KMS-11 (cell line): Measurements from ENCODE around the gene STT3B.

ENCODE experiments used
- H2AFZ ChIP-seq: fragments of 200-600 bp; sonication (generic); 2 replicates; pipeline ENCODE4 v1.6.1; 2016; ENCODE audit warnings: antibody characterized with exemption, mixed run types, low read depth
- H3K27ac ChIP-seq: fragments of 200-600 bp; sonication (generic); 2 replicates; pipeline ENCODE4 v1.6.1; 2016; ENCODE audit warnings: mild to moderate bottlenecking, mixed run types
- H3K27me3 ChIP-seq: fragments of 200-600 bp; sonication (generic); 2 replicates; pipeline ENCODE4 v1.6.1; 2017; ENCODE audit warnings: mild to moderate bottlenecking, low read depth, mixed run types, moderate library complexity; ENCODE audit not compliant: insufficient read depth
- H3K36me3 ChIP-seq: fragments of 200-600 bp; sonication (generic); 2 replicates; pipeline ENCODE4 v1.6.1; 2017; ENCODE audit warnings: mild to moderate bottlenecking, mixed run types; ENCODE audit not compliant: insufficient read depth
- H3K4me1 ChIP-seq: fragments of 200-600 bp; sonication (generic); 2 replicates; pipeline ENCODE4 v1.6.1; 2016; ENCODE audit warnings: mild to moderate bottlenecking, low read depth, mixed run types; ENCODE audit not compliant: poor library complexity, severe bottlenecking
- H3K4me2 ChIP-seq: fragments of 200-600 bp; sonication (generic); 2 replicates; pipeline ENCODE4 v1.7.0; 2016; ENCODE audit warnings: mild to moderate bottlenecking, mixed run types
- H3K4me3 ChIP-seq: fragments of 200-600 bp; sonication (generic); IDR thresholded peaks from 2 replicates; pipeline ENCODE4 v1.6.1; 2017; ENCODE audit warnings: low read depth, low read length, mixed read lengths; ENCODE audit not compliant: insufficient read depth
- H3K79me2 ChIP-seq: fragments of 200-600 bp; sonication (generic); 2 replicates; pipeline ENCODE4 v1.6.1; 2016; ENCODE audit warnings: low read depth, mixed run types; ENCODE audit not compliant: insufficient read depth
- H3K9ac ChIP-seq: fragments of 200-600 bp; sonication (generic); 2 replicates; pipeline ENCODE4 v1.6.1; 2016; ENCODE audit warnings: mild to moderate bottlenecking, mixed run types
- H4K20me1 ChIP-seq: fragments of 200-600 bp; sonication (generic); 2 replicates; pipeline ENCODE4 v1.6.1; 2016; ENCODE audit warnings: mild to moderate bottlenecking, mixed run types; ENCODE audit not compliant: insufficient read depth
- CTCF ChIP-seq: fragments of 200-600 bp; sonication (generic); conservative IDR thresholded peaks from 2 replicates; pipeline ENCODE4 v1.6.1; 2017; ENCODE audit warnings: low read depth, mild to moderate bottlenecking, antibody characterized with exemption, low read length, moderate library complexity, mixed read lengths

STT3B gene

GRCh38 chr3:31652296-31652695 is 119.6 kb downstream of the STT3B start:
- Histone ChIP-seq H4K20me1 (no peaks in the 10 kb centered on the region), H2AFZ (no peak overlapping the region), H3K27ac (no peak overlapping the region), H3K27me3 (no peaks in the 10 kb centered on the region), H3K9ac (no peak overlapping the region), H3K36me3 (no peaks in the 10 kb centered on the region), H3K4me2 (no peak overlapping the region), H3K4me3 (no peak overlapping the region), H3K79me2 (no peaks in the 10 kb centered on the region), H3K4me1 (no peaks in the 10 kb centered on the region)
- TF ChIP-seq CTCF, result no peak

- Histone ChIP-seq H3K9ac (no peak overlapping the region), H3K36me3 (no peaks in the 10 kb centered on the region), H3K27ac (no peak overlapping the region), H4K20me1 (no peaks in the 10 kb centered on the region), H3K27me3 (no peaks in the 10 kb centered on the region), H3K4me3 (no peak overlapping the region), H3K79me2 (no peaks in the 10 kb centered on the region), H3K4me1 (no peaks in the 10 kb centered on the region), H2AFZ (no peak overlapping the region), H3K4me2 (no peak overlapping the region)
- no peak for TF ChIP-seq CTCF
Observed at GRCh38 chr3:31653464-31653863, 120.7 kb downstream of the STT3B start.

- Histone ChIP-seq H3K27me3 (no peaks in the 10 kb centered on the region), H4K20me1 (no peaks in the 10 kb centered on the region), H3K9ac (no peak overlapping the region), H3K4me2 (no peak overlapping the region), H3K27ac (no peak overlapping the region), H3K36me3 (no peaks in the 10 kb centered on the region), H3K4me3 (no peak overlapping the region), H2AFZ (no peak overlapping the region), H3K4me1 (no peaks in the 10 kb centered on the region), H3K79me2 (no peaks in the 10 kb centered on the region)
- TF ChIP-seq CTCF, result no peak
Observed at GRCh38 chr3:31654998-31655397, 122.3 kb downstream of the STT3B start.

- TF ChIP-seq CTCF, result no peak
Observed at GRCh38 chr3:31659246-31659645, 126.5 kb downstream of the STT3B start.

More at GRCh38 chr3:31659246-31659645, 126.5 kb downstream of the STT3B start:
- no peaks in the 10 kb centered on the region for H3K36me3 ChIP-seq
- H3K9ac ChIP-seq, result no peak overlapping the region
- no peaks in the 10 kb centered on the region for H3K4me1 ChIP-seq
- no peak overlapping the region for H3K4me3 ChIP-seq
- no peak overlapping the region for H3K4me2 ChIP-seq
- no peak overlapping the region for H3K27ac ChIP-seq
- no peaks in the 10 kb centered on the region for H4K20me1 ChIP-seq
- H2AFZ ChIP-seq, result no peak overlapping the region
- H3K27me3 ChIP-seq, result no peaks in the 10 kb centered on the region
- H3K79me2 ChIP-seq, result no peaks in the 10 kb centered on the region
